HG03469 (cell line): ENCODE results near the gene ATAT1.

Experiments
- ATAC-seq: cut with Tn5 transposase; IDR thresholded peaks from one replicate; pipeline ENCODE4 v1.9.1; 2021; ENCODE audit warnings: mild to moderate bottlenecking, moderate library complexity, moderate number of reproducible peaks; ENCODE audit not compliant: unreplicated experiment

The ATAT1 gene

GRCh38 chr6:30683183-30683979, 56.7 kb downstream of the ATAT1 start:
- ATAC-seq = no peak

GRCh38 chr6:30683980-30684338, 57.3 kb downstream of the ATAT1 start:
- ATAC-seq = no peak

GRCh38 chr6:30684386-30685156, 57.9 kb downstream of the ATAT1 start:
- ATAC-seq = no peak

GRCh38 chr6:30685157-30686008, 58.7 kb downstream of the ATAT1 start:
- ATAC-seq = no peak

- no peak for ATAC-seq
Measured at GRCh38 chr6:30686009-30686907, 59.6 kb downstream of the ATAT1 start, which contains the start of gene PPP1R18. Gene PPP1R18 (minus strand): TSS chr6:30686645. CDS start chr6:30686018, 627 bp downstream.

GRCh38 chr6:30686908-30687658, 60.4 kb downstream of the ATAT1 start:
- ATAC-seq = peak; percentile 33

- no peak for ATAC-seq
Measured at GRCh38 chr6:30687659-30688431, 61.2 kb downstream of the ATAT1 start.

- no peak for ATAC-seq
Measured at GRCh38 chr6:30688569-30688968, 61.9 kb downstream of the ATAT1 start.

GRCh38 chr6:30689022-30689865, 62.6 kb downstream of the ATAT1 start:
- ATAC-seq = no peak

- no peak for ATAC-seq
Measured at GRCh38 chr6:30689985-30690384, 63.3 kb downstream of the ATAT1 start.

GRCh38 chr6:30690403-30691207, 63.9 kb downstream of the ATAT1 start, which contains the start of gene NRM:
Gene NRM (minus strand): TSS chr6:30690984. CDS start chr6:30690974, 10 bp downstream.
- no peak for ATAC-seq

GRCh38 chr6:30691208-30691847, 64.7 kb downstream of the ATAT1 start:
- no peak for ATAC-seq
